WTC11 (cell line): ENCODE results near the gene FGF12. TPM values are rescaled to one million over a fixed set of nuclear protein-coding genes. Genes with fewer than 3 reads are reported as not detected.

ENCODE experiments used
- ATAC-seq: fragments of 200-7000 bp; cut with Tn5 transposase; 2 replicates; pipeline ENCODE4 v1.10.0; 2021; ENCODE audit warnings: mild to moderate bottlenecking, moderate library complexity
- CTCF ChIA-PET: fragments of 300-600 bp; sonication (Branson Sonifier 250); formaldehyde crosslinking; loops from one replicate; lab custom pipeline; 2021; ENCODE audit warnings: antibody characterized with exemption; lab: Charles Lee
- POLR2A ChIA-PET: fragments of 350-600 bp; sonication (Branson Sonifier 250); formaldehyde crosslinking; loops from one replicate; lab custom pipeline; 2021; ENCODE audit warnings: antibody characterized with exemption; lab: Charles Lee
- DNase-seq: peaks from one replicate; pipeline ENCODE4 v3.0.0; 2021; ENCODE audit warnings: low spot score
- H3K27ac Mint-ChIP-seq: 2 replicates; pipeline ENCODE4 v1.8.0; 2021; ENCODE audit warnings: mixed read lengths
- H3K27me3 Mint-ChIP-seq: 2 replicates; pipeline ENCODE4 v1.8.0; 2021; ENCODE audit warnings: low read depth, mild to moderate bottlenecking, moderate library complexity, mixed read lengths
- H3K36me3 Mint-ChIP-seq: 2 replicates; pipeline ENCODE4 v1.8.0; 2021; ENCODE audit warnings: mixed read lengths
- H3K4me1 Mint-ChIP-seq: 2 replicates; pipeline ENCODE4 v1.8.0; 2022; ENCODE audit warnings: mixed read lengths
- H3K4me3 Mint-ChIP-seq: 2 replicates; pipeline ENCODE4 v1.8.0; 2021; ENCODE audit warnings: mild to moderate bottlenecking, moderate library complexity, mixed read lengths
- H3K9me3 Mint-ChIP-seq: 2 replicates; pipeline ENCODE4 v1.8.0; 2021; ENCODE audit warnings: mixed read lengths
- ARID4B ChIP-seq: sonication (generic); formaldehyde crosslinking; IDR thresholded peaks from 2 replicates; pipeline ENCODE4 v1.8.0; 2023; ENCODE audit warnings: missing genetic modification reagents, mild to moderate bottlenecking, borderline replicate concordance
- ATF6 ChIP-seq: sonication (generic); formaldehyde crosslinking; IDR thresholded peaks from 2 replicates; pipeline ENCODE4 v1.8.1; 2023; ENCODE audit warnings: mild to moderate bottlenecking, missing genetic modification reagents
- E2F1 ChIP-seq: sonication (generic); formaldehyde crosslinking; IDR thresholded peaks from 2 replicates; pipeline ENCODE4 v1.8.0; 2022; ENCODE audit warnings: mild to moderate bottlenecking, missing genetic modification reagents
- EMX1 ChIP-seq: fragments of 250-450 bp; sonication (Bioruptor Pico); IDR thresholded peaks from 2 replicates; pipeline ENCODE4 v1.8.0; 2021; ENCODE audit warnings: mild to moderate bottlenecking
- NFATC4 ChIP-seq: fragments of 250-450 bp; sonication (Bioruptor Pico); IDR thresholded peaks from 2 replicates; pipeline ENCODE4 v1.9.0; 2021; ENCODE audit warnings: mild to moderate bottlenecking
- RORB ChIP-seq: fragments of 250-450 bp; sonication (Bioruptor Pico); IDR thresholded peaks from 2 replicates; pipeline ENCODE4 v1.9.0; 2021; ENCODE audit warnings: mild to moderate bottlenecking
- ZNF263 ChIP-seq: sonication (generic); formaldehyde crosslinking; IDR thresholded peaks from 2 replicates; pipeline ENCODE4 v1.8.1; 2022; ENCODE audit warnings: low read depth, mild to moderate bottlenecking, moderate library complexity, missing genetic modification reagents
- total RNA-seq: library from RNA; stranded (reverse); gene quantifications from 3 replicates; pipeline ENCODE4 v1.2.3, GENCODE V29; 2021
- TF ChIP-seq, protein P1 (sequence below): fragments of 200-600 bp; IDR thresholded peaks from 2 replicates; pipeline ENCODE4 v1.8.0; 2022; ENCODE audit warnings: antibody characterized with exemption
- TF ChIP-seq, protein P2 (sequence below): sonication (generic); formaldehyde crosslinking; IDR thresholded peaks from 2 replicates; pipeline ENCODE4 v1.8.0; 2022; ENCODE audit warnings: mild to moderate bottlenecking, missing genetic modification reagents

Gene FGF12
- total RNA-seq, 1 experiment from 2014 or later, result 13.5 TPM

GRCh38 chr3:192237992-192238608, 489.2 kb downstream of the FGF12 start:
- ATAC-seq (peak; percentile 78), DNase-seq (peak; percentile 41)
- Mint-ChIP-seq H3K4me3 (no peak overlapping the region), H3K36me3 (no peaks in the 10 kb centered on the region), H3K27ac (no peak overlapping the region), H3K27me3 (no peaks in the 10 kb centered on the region), H3K9me3 (peaks cover 6% of the 10 kb centered on the region), H3K4me1 (peaks cover 17% of the 10 kb centered on the region)
- CTCF ChIA-PET, result no interaction called here
- POLR2A ChIA-PET, result no interaction called here
- TF ChIP-seq ZNF263 (CRISPR knock-in tag) (no peak), ARID4B (CRISPR knock-in tag) (no peak)
- TF ChIP-seq, protein P1, sequence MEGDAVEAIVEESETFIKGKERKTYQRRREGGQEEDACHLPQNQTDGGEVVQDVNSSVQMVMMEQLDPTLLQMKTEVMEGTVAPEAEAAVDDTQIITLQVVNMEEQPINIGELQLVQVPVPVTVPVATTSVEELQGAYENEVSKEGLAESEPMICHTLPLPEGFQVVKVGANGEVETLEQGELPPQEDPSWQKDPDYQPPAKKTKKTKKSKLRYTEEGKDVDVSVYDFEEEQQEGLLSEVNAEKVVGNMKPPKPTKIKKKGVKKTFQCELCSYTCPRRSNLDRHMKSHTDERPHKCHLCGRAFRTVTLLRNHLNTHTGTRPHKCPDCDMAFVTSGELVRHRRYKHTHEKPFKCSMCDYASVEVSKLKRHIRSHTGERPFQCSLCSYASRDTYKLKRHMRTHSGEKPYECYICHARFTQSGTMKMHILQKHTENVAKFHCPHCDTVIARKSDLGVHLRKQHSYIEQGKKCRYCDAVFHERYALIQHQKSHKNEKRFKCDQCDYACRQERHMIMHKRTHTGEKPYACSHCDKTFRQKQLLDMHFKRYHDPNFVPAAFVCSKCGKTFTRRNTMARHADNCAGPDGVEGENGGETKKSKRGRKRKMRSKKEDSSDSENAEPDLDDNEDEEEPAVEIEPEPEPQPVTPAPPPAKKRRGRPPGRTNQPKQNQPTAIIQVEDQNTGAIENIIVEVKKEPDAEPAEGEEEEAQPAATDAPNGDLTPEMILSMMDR, result 0 out of 2 replicates have a peak, but pooled peaks have one; percentile 21

DNA sequence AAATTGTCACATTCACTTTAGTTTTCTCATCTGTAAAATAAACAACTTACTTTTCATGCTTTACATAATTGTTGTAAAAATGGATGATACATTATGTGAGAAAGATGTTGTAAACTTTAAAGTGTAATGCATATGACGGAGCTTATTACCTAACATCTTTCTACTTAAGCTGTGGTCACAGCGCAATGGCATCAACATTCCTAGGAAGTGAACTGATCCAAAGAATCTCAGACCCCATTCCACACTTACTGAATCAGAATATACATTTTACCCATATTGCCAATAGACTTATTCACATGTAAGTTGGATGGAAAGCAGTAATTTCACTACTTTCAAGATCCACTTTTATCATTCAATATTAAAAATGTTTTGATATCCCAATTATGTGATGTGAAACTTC, 497.5 kb downstream of the FGF12 start:
- no peaks in the 10 kb centered on the region for H3K36me3 Mint-ChIP-seq
- no peak overlapping the region; the same call in 1 of the 2 replicates for H3K27ac Mint-ChIP-seq
- ChIA-PET POLR2A (no interaction called here), CTCF (interaction anchor here (1.4 kb wide), 1 partner anchor 27 kb away, joined by 3 read pairs; no protein-coding TSS in a partner anchor)
- H3K4me1 Mint-ChIP-seq, result peaks cover 4% of the 10 kb centered on the region; the same call in 1 of the 2 replicates
- H3K9me3 Mint-ChIP-seq, result peaks cover 10% of the 10 kb centered on the region
- H3K27me3 Mint-ChIP-seq, result no peaks in the 10 kb centered on the region
- ATAC-seq (no peak), DNase-seq (no peak)
- TF ChIP-seq E2F1 (CRISPR knock-in tag) (no peak), NFATC4 (CRISPR knock-in tag) (no peak), RORB (CRISPR knock-in tag) (no peak), ZNF263 (CRISPR knock-in tag) (no peak), ATF6 (CRISPR knock-in tag) (no peak)
- TF ChIP-seq, protein P2, sequence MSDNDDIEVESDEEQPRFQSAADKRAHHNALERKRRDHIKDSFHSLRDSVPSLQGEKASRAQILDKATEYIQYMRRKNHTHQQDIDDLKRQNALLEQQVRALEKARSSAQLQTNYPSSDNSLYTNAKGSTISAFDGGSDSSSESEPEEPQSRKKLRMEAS (CRISPR knock-in tag), result no peak
- no peak overlapping the region for H3K4me3 Mint-ChIP-seq

- no peaks in the 10 kb centered on the region for H3K27me3 Mint-ChIP-seq
- H3K27ac Mint-ChIP-seq, result no peak overlapping the region
- ATAC-seq, result no peak
- DNase-seq, result no peak
- no peak for TF ChIP-seq EMX1
- H3K9me3 Mint-ChIP-seq, result no peaks in the 10 kb centered on the region
- H3K4me3 Mint-ChIP-seq, result no peak overlapping the region
- H3K36me3 Mint-ChIP-seq, result no peaks in the 10 kb centered on the region
- ChIA-PET POLR2A (no interaction called here), CTCF (no interaction called here)
- H3K4me1 Mint-ChIP-seq, result peaks cover 1% of the 10 kb centered on the region; the same call in 1 of the 2 replicates
Observed at GRCh38 chr3:192224634-192225155, 502.6 kb downstream of the FGF12 start.
